ENCODE measurements around the gene PPFIA1. TPM values are rescaled to one million over a fixed set of nuclear protein-coding genes. Genes with fewer than 3 reads are reported as not detected.

PPFIA1 gene
- total RNA-seq, 1 donor from 2014 or later: 54.1 TPM

DNA sequence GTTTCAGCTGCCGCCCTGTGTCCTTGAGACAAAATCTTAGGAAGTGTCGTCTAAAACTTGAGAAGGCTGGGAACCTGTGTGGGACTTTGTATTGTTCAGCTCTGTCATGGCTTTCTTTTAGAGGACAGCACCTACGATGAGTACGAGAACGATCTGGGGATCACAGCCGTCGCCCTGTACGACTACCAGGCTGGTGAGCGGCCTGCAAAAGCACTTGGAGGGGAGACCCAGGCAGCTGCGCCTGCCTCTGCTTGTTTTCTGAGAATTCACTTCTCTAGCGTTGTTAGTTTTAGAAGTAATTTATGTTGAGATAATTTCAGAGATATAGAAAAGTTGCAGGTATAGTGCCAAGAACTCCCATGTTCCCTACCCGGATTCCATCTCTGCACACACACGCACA, 163.0 kb downstream of the PPFIA1 start:
- no peaks in the 10 kb centered on the region for H3K27me3 Mint-ChIP-seq (ENCODE audit: low read depth)
- no peak for TF ChIP-seq CTCF (conservative IDR thresholded peaks at IDR 0.05)
- H3K9me3 Mint-ChIP-seq: no peaks in the 10 kb centered on the region
- peaks cover 10% of the 10 kb centered on the region for H3K36me3 Mint-ChIP-seq (ENCODE audit: low read depth)
- no peaks in the 10 kb centered on the region for H3K4me1 Mint-ChIP-seq
- no peak overlapping the region for H3K4me3 Mint-ChIP-seq
- DNase-seq (ENCODE audit: low read depth, low spot score): no peak
- peak overlapping the region; percentile 35 for H3K27ac Mint-ChIP-seq (ENCODE audit: unreplicated experiment)

Small RNAs within 50 kb of the gene (microRNA-seq; reads per million reads assigned to microRNA genes)
- gene MIR548K: 49.7 reads per million, percentile 51 among the genes with 10 or more reads in this experiment

Other genes starting within 250 kb of the PPFIA1 start
- 0.27 TPM in 1 of 2 replicates, not detected in the other for gene ANO1, start 192.4 kb upstream of the PPFIA1 start, total RNA-seq
- gene FADD, start 67.4 kb upstream of the PPFIA1 start, total RNA-seq: 29.2 and 30.4 TPM in 2 replicates
- 146 and 147 TPM in 2 replicates for gene CTTN, start 127.8 kb downstream of the PPFIA1 start, total RNA-seq